Transverse colon (tissue), 4 donors: ENCODE data around the gene CENPE. TPM values are rescaled to one million over a fixed set of nuclear protein-coding genes. Genes with fewer than 3 reads are reported as not detected.

Experiments used
- DNase-seq: peaks from one replicate; pipeline ENCODE4 v3.0.0-alpha.2; 2019
- H3K27ac ChIP-seq, 4 donors: fragments of 200-600 bp; sonication (generic); 2 replicates each; pipeline ENCODE4 v1.5.1; 2016 to 2018; ENCODE audit warnings: inconsistent platforms in 4 of 4
- H3K27me3 ChIP-seq: fragments of 200-600 bp; sonication (generic); 2 replicates; pipeline ENCODE4 v1.5.1; 2017; ENCODE audit warnings: inconsistent platforms
- H3K36me3 ChIP-seq, 4 donors: fragments of 200-600 bp; sonication (generic); 2 replicates each; pipeline ENCODE4 v1.5.1; 2017 to 2019; ENCODE audit warnings: inconsistent platforms in 4 of 4
- H3K4me1 ChIP-seq, 4 donors: fragments of 200-600 bp; sonication (generic); 2 replicates each; pipeline ENCODE4 v1.5.1; 2017 to 2020; ENCODE audit warnings: inconsistent platforms in 4 of 4
- H3K4me3 ChIP-seq, 4 donors: fragments of 200-600 bp; sonication (generic); 1 replicate in 1 of 4; 2 replicates in 3 of 4; pipeline versions ENCODE4 v1.5.1 to v1.6.1; 2017 to 2019; ENCODE audit warnings: inconsistent platforms in 4 of 4
- H3K9me3 ChIP-seq, 2 donors: fragments of 200-600 bp; sonication (generic); 2 replicates each; pipeline ENCODE4 v1.5.1; 2017 to 2019; ENCODE audit warnings: inconsistent platforms in 2 of 2
- EP300 ChIP-seq: sonication (generic); formaldehyde crosslinking; IDR thresholded peaks from one replicate; pipeline ENCODE4 v1.6.1; 2017; ENCODE audit warnings: antibody characterized with exemption, low read depth
- POLR2A ChIP-seq: fragments of 450-650 bp; IDR thresholded peaks from one replicate; pipeline ENCODE4 v1.6.1; 2016; ENCODE audit warnings: antibody characterized with exemption, mild to moderate bottlenecking, moderate library complexity
- POLR2AphosphoS5 ChIP-seq, 3 donors: sonication (generic); formaldehyde crosslinking; IDR thresholded peaks; one replicate each; pipeline ENCODE4 v1.6.1; 2016; ENCODE audit warnings: antibody characterized with exemption in 3 of 3
- WGBS, 2 donors: methylation state at CpG; one replicate each; pipeline ENCODE4 v1.1.5; 2018; ENCODE audit warnings: low coverage in 1 of 2; 5-methylcytosine and 5-hydroxymethylcytosine counted together
- in situ Hi-C, 4 donors: fragments of 200-750 bp; cut with MboI; loops; one replicate each; pipeline versions ENCODE4 v1.15.0 to v1.15.1; 2017; ENCODE audit warnings: low sequenced_read_pairs in 3 of 4, low pct_ligation_motif_present in 1 of 4, low pct_unique_long_range_greater_than_20kb in 1 of 4
- intact Hi-C: fragments of 100-400 bp; cut with DNase I; formaldehyde crosslinking; loops from one replicate; pipeline ENCODE4 v1.15.1; 2023; ENCODE audit warnings: low total_unique reads
- total RNA-seq, 4 donors: library from RNA; depleted of rRNA; stranded (reverse); fragments of >200 nt; gene quantifications; one replicate each; pipeline ENCODE4 v1.1.0, GENCODE V29; 2016
- TF ChIP-seq, protein P1 (sequence below), 5 experiments: fragments of 200-600 bp in 3 of 5; fragments of 450-650 bp in 2 of 5; sonication (generic) in 3 of 5; IDR thresholded peaks; 1 replicate in 2 of 5; 2 replicates in 3 of 5; pipeline ENCODE4 v1.5.1; 2016 to 2017; ENCODE audit warnings: antibody characterized with exemption in 5 of 5, inconsistent platforms in 3 of 5, mild to moderate bottlenecking in 2 of 5, moderate library complexity in 1 of 5

CENPE gene
- total RNA-seq, 4 donors from 2014 or later = 1.1 to 3.5 (median 2.8) TPM; not detected in 1

DNA sequence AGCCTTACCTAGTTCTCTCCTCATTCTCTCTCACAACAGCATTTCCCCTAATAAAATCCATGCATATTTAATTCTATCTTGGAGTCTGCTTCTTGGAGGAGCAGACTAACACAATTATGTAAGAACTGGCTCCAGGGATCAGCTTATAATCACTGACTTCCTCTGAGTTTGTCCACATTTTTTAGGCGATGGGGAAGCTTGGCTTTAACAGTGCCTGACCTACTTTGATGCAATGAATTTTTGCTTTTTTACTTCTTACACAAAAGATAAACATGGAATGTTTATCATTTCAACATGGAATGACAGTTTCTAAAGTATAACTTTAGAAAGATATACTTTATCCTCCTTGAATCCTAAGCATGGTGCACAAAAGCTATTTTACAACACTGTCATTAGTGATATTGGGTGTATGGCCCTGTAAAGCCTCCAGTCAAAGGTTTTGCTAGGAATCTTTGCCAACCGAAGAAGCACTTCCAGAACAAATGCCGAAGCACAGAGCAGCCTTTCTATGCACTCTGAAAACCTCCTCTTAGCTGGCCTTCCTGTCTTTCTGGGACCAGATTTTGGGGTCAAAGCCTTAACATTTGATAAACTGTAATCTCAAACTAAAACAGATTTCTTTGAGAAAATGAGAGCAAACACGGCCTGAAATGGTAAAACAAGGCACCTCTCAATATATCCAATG is 99.2 kb downstream of the CENPE start:
- intact Hi-C loops = loop anchor here (10.0 kb wide), 1 partner anchor 474 kb away; no protein-coding TSS in a partner anchor
- H3K9me3 ChIP-seq = no peaks in the 10 kb centered on the region
- TF ChIP-seq, protein P1, sequence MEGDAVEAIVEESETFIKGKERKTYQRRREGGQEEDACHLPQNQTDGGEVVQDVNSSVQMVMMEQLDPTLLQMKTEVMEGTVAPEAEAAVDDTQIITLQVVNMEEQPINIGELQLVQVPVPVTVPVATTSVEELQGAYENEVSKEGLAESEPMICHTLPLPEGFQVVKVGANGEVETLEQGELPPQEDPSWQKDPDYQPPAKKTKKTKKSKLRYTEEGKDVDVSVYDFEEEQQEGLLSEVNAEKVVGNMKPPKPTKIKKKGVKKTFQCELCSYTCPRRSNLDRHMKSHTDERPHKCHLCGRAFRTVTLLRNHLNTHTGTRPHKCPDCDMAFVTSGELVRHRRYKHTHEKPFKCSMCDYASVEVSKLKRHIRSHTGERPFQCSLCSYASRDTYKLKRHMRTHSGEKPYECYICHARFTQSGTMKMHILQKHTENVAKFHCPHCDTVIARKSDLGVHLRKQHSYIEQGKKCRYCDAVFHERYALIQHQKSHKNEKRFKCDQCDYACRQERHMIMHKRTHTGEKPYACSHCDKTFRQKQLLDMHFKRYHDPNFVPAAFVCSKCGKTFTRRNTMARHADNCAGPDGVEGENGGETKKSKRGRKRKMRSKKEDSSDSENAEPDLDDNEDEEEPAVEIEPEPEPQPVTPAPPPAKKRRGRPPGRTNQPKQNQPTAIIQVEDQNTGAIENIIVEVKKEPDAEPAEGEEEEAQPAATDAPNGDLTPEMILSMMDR (IDR thresholded peaks at IDR 0.05) = no peak
- TF ChIP-seq POLR2A (no peak), EP300 (no peak), POLR2AphosphoS5 (IDR thresholded peaks at IDR 0.05) (no peak)
- H3K36me3 ChIP-seq = no peaks in the 10 kb centered on the region
- in situ Hi-C loops = no loop called here
- H3K4me3 ChIP-seq = peak overlapping the region; percentile 36 to 59 (median 48)
- WGBS, 2 donors = 16 to 26% methylated on average over 4 of the region's 4 CpGs
- H3K4me1 ChIP-seq = peaks cover 6 to 25% (median 14%) of the 10 kb centered on the region in 4 donors
- peak overlapping the region; percentile 63 to 84 (median 73) for H3K27ac ChIP-seq
- no peak for DNase-seq
- H3K27me3 ChIP-seq = no peaks in the 10 kb centered on the region

DNA sequence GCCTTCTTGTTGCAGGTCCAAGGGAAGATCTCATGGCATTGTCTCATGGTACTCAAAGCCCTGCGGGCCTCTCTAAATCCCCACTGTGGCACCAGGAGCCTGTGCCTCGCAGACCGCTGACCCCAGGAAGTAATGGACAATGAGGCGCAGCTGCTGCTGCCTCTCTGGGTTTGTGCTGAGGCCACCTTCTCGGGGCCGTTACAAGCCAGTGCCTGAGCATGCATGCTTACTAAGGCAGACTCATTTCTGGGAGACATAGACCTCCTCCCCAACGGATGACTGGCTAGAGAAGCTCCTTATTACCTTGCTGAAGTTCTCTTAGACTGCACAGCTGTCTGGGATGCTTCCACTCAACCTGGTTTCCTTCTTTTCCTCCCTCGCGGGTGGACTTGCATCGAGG is 99.8 kb downstream of the CENPE start:
- peak overlapping the region in 1 of 4 donors; percentile 59 for H3K4me3 ChIP-seq
- 76 to 79% methylated on average over 4 to 10 of the region's 10 CpGs for WGBS, 2 donors

DNA sequence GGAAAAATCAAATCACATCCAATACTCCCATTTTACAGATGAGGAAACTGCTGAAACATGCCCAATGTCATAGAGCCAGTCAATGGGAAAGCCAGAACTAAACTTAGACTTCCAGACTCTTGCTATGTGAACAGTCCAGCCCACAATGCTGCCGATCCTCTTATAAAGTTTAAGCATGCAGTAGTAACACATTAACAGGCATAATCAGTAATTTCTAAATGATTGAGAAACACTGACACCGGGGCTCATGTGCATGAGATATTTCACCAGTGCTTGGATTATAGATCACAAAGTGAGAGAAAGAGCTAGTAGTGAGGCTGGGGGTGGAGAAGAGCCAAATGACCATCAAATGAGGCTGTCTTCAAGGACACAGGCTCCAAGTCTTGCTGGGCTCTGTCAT is 101.0 kb downstream of the CENPE start:
- no peaks in the 10 kb centered on the region for H3K27me3 ChIP-seq
- H3K27ac ChIP-seq = no peak overlapping the region
- WGBS, 2 donors = 49 to 54% methylated on average over 2 of the region's 2 CpGs
- H3K36me3 ChIP-seq = no peaks in the 10 kb centered on the region
- no peak overlapping the region for H3K4me3 ChIP-seq
- TF ChIP-seq, protein P1 (IDR thresholded peaks at IDR 0.05) = no peak
- no peak for TF ChIP-seq POLR2AphosphoS5 (IDR thresholded peaks at IDR 0.05)
- TF ChIP-seq POLR2A = no peak
- no peak for TF ChIP-seq EP300
- H3K4me1 ChIP-seq = peaks cover 6 to 29% (median 14%) of the 10 kb centered on the region in 4 donors
- in situ Hi-C loops = no loop called here
- no peaks in the 10 kb centered on the region for H3K9me3 ChIP-seq
- no peak for DNase-seq
- intact Hi-C loops = loop anchor here (10.0 kb wide), 1 partner anchor 472 kb away; no protein-coding TSS in a partner anchor

More for the DNA sequence above, 99.8 kb downstream of the CENPE start:
- Histone ChIP-seq H3K4me1 (peaks cover 6 to 25% (median 14%) of the 10 kb centered on the region in 4 donors), H3K36me3 (no peaks in the 10 kb centered on the region), H3K9me3 (no peaks in the 10 kb centered on the region), H3K27ac (peak overlapping the region; percentile 63 to 84 (median 73)), H3K27me3 (no peaks in the 10 kb centered on the region)
- no peak for DNase-seq
- intact Hi-C loops (loop anchor here (10.0 kb wide), 1 partner anchor 474 kb away; no protein-coding TSS in a partner anchor), in situ Hi-C loops (no loop called here)
- TF ChIP-seq, protein P1 (IDR thresholded peaks at IDR 0.05) = no peak
- TF ChIP-seq POLR2AphosphoS5 (IDR thresholded peaks at IDR 0.05) = no peak
- TF ChIP-seq EP300 = no peak
- TF ChIP-seq POLR2A = no peak

DNA sequence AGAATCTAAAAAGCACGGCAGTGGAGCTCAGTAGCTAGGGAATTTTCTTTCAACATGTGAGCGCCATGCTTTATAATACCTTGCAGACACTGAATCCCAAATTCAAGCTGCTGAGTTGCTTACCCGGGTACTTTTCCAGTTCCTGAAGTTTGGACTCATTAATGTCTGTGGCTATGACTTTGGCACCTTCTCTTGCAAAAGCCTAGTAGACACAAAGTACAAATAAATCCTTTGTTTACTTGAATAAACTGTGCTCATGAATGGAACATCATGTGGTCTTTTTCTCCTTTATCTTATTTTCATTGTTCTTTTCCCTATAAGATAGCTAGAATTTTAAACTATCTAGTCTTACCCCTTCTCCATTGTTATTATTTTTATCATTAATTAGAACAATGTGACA is 103.1 kb downstream of the CENPE start:
- TF ChIP-seq, protein P1 (IDR thresholded peaks at IDR 0.05) = no peak
- TF ChIP-seq POLR2AphosphoS5 (IDR thresholded peaks at IDR 0.05) (no peak), POLR2A (no peak), EP300 (no peak)
- intact Hi-C loops (loop anchor here (10.0 kb wide), 1 partner anchor 470 kb away; no protein-coding TSS in a partner anchor), in situ Hi-C loops (no loop called here)

More for the DNA sequence above, 103.1 kb downstream of the CENPE start:
- DNase-seq = no peak
- peaks cover 6 to 29% (median 14%) of the 10 kb centered on the region in 4 donors for H3K4me1 ChIP-seq
- H3K9me3 ChIP-seq = no peaks in the 10 kb centered on the region
- no peaks in the 10 kb centered on the region for H3K27me3 ChIP-seq
- WGBS, 2 donors = 71 to 82% methylated on average over 3 of the region's 3 CpGs
- H3K36me3 ChIP-seq = peaks cover 0 to 9% (median 4%) of the 10 kb centered on the region in 4 donors
- no peak overlapping the region for H3K4me3 ChIP-seq
- no peak overlapping the region for H3K27ac ChIP-seq
